Neural progenitor cell (in vitro differentiated cells): ENCODE measurements around the gene OMP. TPM values are rescaled to one million over a fixed set of nuclear protein-coding genes. Genes with fewer than 3 reads are reported as not detected.
A peak's percentile ranks its signal among the peaks of the same experiment; 100 is the strongest.

Experiments used
- DNase-seq: peaks from one replicate; pipeline ENCODE4 v3.0.0-alpha.2; 2016; ENCODE audit warnings: low spot score
- H2AFZ ChIP-seq: fragments of 200-600 bp; sonication (generic); replicated peaks from 2 replicates; pipeline ENCODE4 v1.6.1; 2016; ENCODE audit warnings: antibody characterized with exemption
- H3F3A ChIP-seq: fragments of 200-600 bp; sonication (generic); 2 replicates; pipeline ENCODE4 v1.6.1; 2016; ENCODE audit warnings: antibody characterized with exemption, low read depth
- H3K27ac ChIP-seq: fragments of 200-600 bp; sonication (generic); 2 replicates; pipeline ENCODE4 v1.5.1; 2016; ENCODE audit warnings: mild to moderate bottlenecking
- H3K27me3 ChIP-seq: fragments of 200-600 bp; sonication (generic); 2 replicates; pipeline ENCODE4 v1.6.1; 2016; ENCODE audit warnings: mild to moderate bottlenecking, moderate library complexity
- H3K36me3 ChIP-seq: fragments of 200-600 bp; sonication (generic); 2 replicates; pipeline ENCODE4 v1.5.1; 2016
- H3K4me1 ChIP-seq: fragments of 200-600 bp; sonication (generic); 2 replicates; pipeline ENCODE4 v1.6.1; 2016; ENCODE audit warnings: mixed run types
- H3K4me2 ChIP-seq: fragments of 200-600 bp; sonication (generic); 2 replicates; pipeline ENCODE4 v1.6.1; 2016
- H3K4me3 ChIP-seq: fragments of 200-600 bp; sonication (generic); 2 replicates; pipeline ENCODE4 v1.5.1; 2016
- H3K79me2 ChIP-seq: fragments of 200-600 bp; sonication (generic); 2 replicates; pipeline ENCODE4 v1.6.1; 2016; ENCODE audit warnings: low read depth
- H3K9ac ChIP-seq: fragments of 200-600 bp; sonication (generic); 2 replicates; pipeline ENCODE4 v1.6.1; 2016
- H3K9me3 ChIP-seq: fragments of 200-600 bp; sonication (generic); 2 replicates; pipeline ENCODE4 v1.5.1; 2016; ENCODE audit warnings: low read depth
- H4K20me1 ChIP-seq: fragments of 200-600 bp; sonication (generic); 2 replicates; pipeline ENCODE4 v1.6.1; 2016; ENCODE audit warnings: low read depth
- H3K27ac Mint-ChIP-seq: 3 replicates; pipeline ENCODE4 v1.8.0; 2021; ENCODE audit warnings: mixed read lengths
- H3K27me3 Mint-ChIP-seq: 2 replicates; pipeline ENCODE4 v1.8.0; 2022; ENCODE audit warnings: low read depth, mild to moderate bottlenecking, inconsistent platforms, moderate library complexity, mixed read lengths; ENCODE audit not compliant: insufficient read depth
- H3K36me3 Mint-ChIP-seq: 3 replicates; pipeline ENCODE4 v1.8.0; 2021; ENCODE audit warnings: mixed read lengths
- H3K4me1 Mint-ChIP-seq: 3 replicates; pipeline ENCODE4 v1.8.0; 2021; ENCODE audit warnings: mixed read lengths
- H3K4me3 Mint-ChIP-seq: 3 replicates; pipeline ENCODE4 v1.8.0; 2021; ENCODE audit warnings: mild to moderate bottlenecking, moderate library complexity, mixed read lengths
- H3K9me3 Mint-ChIP-seq: 3 replicates; pipeline ENCODE4 v1.8.0; 2020; ENCODE audit warnings: mixed read lengths
- CTCF ChIP-seq: fragments of 200-600 bp; sonication (generic); IDR thresholded peaks from 2 replicates; pipeline ENCODE4 v1.5.1; 2017; ENCODE audit warnings: antibody characterized with exemption, mild to moderate bottlenecking
- EZH2 ChIP-seq: fragments of 200-600 bp; sonication (generic); IDR thresholded peaks from 2 replicates; pipeline ENCODE4 v1.6.1; 2017; ENCODE audit warnings: antibody characterized with exemption, mild to moderate bottlenecking, moderate library complexity
- EZH2phosphoT487 ChIP-seq: fragments of 200-600 bp; sonication (generic); IDR thresholded peaks from 2 replicates; pipeline ENCODE4 v1.6.1; 2017; ENCODE audit warnings: antibody characterized with exemption
- total RNA-seq: library from RNA; depleted of rRNA; stranded (reverse); fragments of >200 nt; gene quantifications from 2 replicates; pipeline ENCODE4 v1.2.3, GENCODE V29; 2015; ENCODE audit warnings: low replicate concordance

The OMP gene
- total RNA-seq, 1 donor from 2014 or later = not detected

- Histone ChIP-seq H3K4me1 (no peaks in the 10 kb centered on the region), H3K4me3 (no peak overlapping the region), H3K79me2 (no peaks in the 10 kb centered on the region), H3K27me3 (no peaks in the 10 kb centered on the region), H3K36me3 (no peaks in the 10 kb centered on the region), H3F3A (no peaks in the 10 kb centered on the region), H3K4me2 (no peak overlapping the region), H3K9me3 (no peaks in the 10 kb centered on the region), H2AFZ (no peak overlapping the region), H3K27ac (no peak overlapping the region), H3K9ac (no peak overlapping the region), H4K20me1 (no peaks in the 10 kb centered on the region)
- H3K4me1 Mint-ChIP-seq = peaks cover 8% of the 10 kb centered on the region
- H3K27me3 Mint-ChIP-seq = peaks cover 3% of the 10 kb centered on the region
- peaks cover 10% of the 10 kb centered on the region for H3K9me3 Mint-ChIP-seq
- no peaks in the 10 kb centered on the region for H3K36me3 Mint-ChIP-seq
- H3K4me3 Mint-ChIP-seq = no peak overlapping the region
- DNase-seq = no peak
- TF ChIP-seq EZH2phosphoT487 (no peak), EZH2 (no peak), CTCF (no peak)
- H3K27ac Mint-ChIP-seq = no peak overlapping the region
Observed at GRCh38 chr11:77082838-77083565, 19.6 kb upstream of the OMP start.

DNA sequence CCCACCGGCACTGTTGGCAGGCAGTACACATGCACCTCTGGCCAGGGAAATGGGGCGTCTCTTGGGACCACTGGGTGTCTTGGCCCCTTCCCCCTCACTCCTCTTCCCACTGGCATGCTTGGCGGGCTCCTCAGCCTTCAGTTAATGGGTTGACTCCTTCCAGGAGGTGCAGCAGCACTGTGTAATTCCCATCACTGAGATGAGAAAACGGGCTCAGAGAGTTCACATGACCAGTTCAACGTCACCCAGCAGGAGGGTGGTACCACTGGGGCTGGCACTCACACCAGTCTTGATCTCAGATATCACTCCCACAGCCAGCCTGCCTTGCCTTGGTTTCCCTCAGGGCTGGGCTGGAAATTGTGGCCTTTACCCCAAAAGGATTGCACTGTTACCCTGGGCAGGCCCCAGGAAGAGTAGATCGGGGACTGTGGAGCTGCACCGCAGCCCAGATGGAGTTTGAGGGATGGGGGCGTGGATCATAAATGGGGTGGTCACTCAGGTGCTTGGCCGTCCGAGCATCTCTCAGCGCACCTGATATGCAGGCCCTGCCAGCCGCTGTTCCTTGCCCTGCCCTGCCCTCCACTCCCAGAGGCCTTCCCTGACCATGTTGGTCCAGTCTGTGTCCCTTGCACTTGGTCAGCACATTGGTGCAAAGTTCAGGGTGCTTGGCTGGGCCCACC, 18.9 kb upstream of the OMP start:
- Histone ChIP-seq H3K4me1 (no peaks in the 10 kb centered on the region), H3K79me2 (no peaks in the 10 kb centered on the region), H3F3A (no peaks in the 10 kb centered on the region), H3K27me3 (no peaks in the 10 kb centered on the region), H3K4me2 (no peak overlapping the region), H3K9me3 (no peaks in the 10 kb centered on the region), H3K9ac (no peak overlapping the region), H4K20me1 (no peaks in the 10 kb centered on the region), H3K27ac (no peak overlapping the region), H3K4me3 (no peak overlapping the region), H2AFZ (no peak overlapping the region), H3K36me3 (no peaks in the 10 kb centered on the region)
- H3K27me3 Mint-ChIP-seq = peaks cover 3% of the 10 kb centered on the region
- peak overlapping the region; percentile 83 for H3K27ac Mint-ChIP-seq
- no peak overlapping the region for H3K4me3 Mint-ChIP-seq
- no peaks in the 10 kb centered on the region for H3K36me3 Mint-ChIP-seq
- TF ChIP-seq CTCF (no peak), EZH2 (no peak), EZH2phosphoT487 (no peak)
- peaks cover 8% of the 10 kb centered on the region for H3K4me1 Mint-ChIP-seq
- no peak for DNase-seq
- peaks cover 4% of the 10 kb centered on the region for H3K9me3 Mint-ChIP-seq

DNA sequence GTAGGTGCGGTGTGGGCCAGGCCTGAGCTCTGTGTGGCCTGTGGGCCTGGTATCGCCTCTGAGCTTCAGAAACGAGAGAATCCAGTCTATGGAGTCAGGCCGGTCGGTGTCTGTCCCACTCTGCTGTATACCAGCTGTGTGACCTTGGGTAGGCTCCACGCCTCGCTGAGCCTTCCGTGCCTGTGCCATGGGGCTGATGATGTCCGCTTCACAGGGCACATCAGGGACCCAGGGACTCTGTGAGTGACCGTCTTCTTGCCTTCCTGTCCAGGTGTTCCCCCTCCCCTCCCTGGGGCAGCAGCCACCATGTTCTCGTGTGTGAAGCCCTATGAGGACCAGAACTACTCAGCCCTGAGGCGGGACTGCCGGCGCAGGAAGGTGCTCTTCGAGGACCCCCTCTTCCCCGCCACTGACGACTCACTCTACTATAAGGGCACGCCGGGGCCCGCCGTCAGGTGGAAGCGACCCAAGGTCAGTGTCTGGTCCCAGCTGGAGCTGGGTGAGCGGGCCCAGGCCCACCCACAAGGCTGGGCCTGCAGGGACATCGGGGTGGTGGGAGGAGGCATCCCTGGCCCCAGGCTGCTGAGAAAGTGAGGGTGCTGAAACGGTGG, 18.0 kb upstream of the OMP start:
- no peak overlapping the region for H3K9ac ChIP-seq
- no peak overlapping the region for H3K4me2 ChIP-seq
- Mint-ChIP-seq H3K27ac (peak overlapping the region; percentile 83), H3K27me3 (peaks cover 3% of the 10 kb centered on the region), H3K9me3 (no peaks in the 10 kb centered on the region), H3K4me3 (no peak overlapping the region), H3K36me3 (no peaks in the 10 kb centered on the region), H3K4me1 (peaks cover 8% of the 10 kb centered on the region)
- H3K4me3 ChIP-seq = no peak overlapping the region
- H3K27me3 ChIP-seq = no peaks in the 10 kb centered on the region
- H3K4me1 ChIP-seq = no peaks in the 10 kb centered on the region
- H3K27ac ChIP-seq = no peak overlapping the region
- no peak for TF ChIP-seq CTCF
- TF ChIP-seq EZH2 = no peak
- TF ChIP-seq EZH2phosphoT487 = no peak
- no peaks in the 10 kb centered on the region for H3F3A ChIP-seq
- no peaks in the 10 kb centered on the region for H3K9me3 ChIP-seq
- DNase-seq = no peak
- H3K79me2 ChIP-seq = no peaks in the 10 kb centered on the region
- no peak overlapping the region for H2AFZ ChIP-seq
- H3K36me3 ChIP-seq = no peaks in the 10 kb centered on the region
- H4K20me1 ChIP-seq = no peaks in the 10 kb centered on the region
